HUES48 (cell line): Measurements from ENCODE around the gene ADGRV1.

Experiments
- H3K27ac ChIP-seq: one replicate; pipeline ENCODE4 v1.7.0; 2013; ENCODE audit warnings: low read depth, low read length, inconsistent platforms
- H3K27me3 ChIP-seq: 2 replicates; pipeline ENCODE4 v1.6.1; 2013; ENCODE audit warnings: mild to moderate bottlenecking, low read length; ENCODE audit not compliant: control insufficient read depth, insufficient read depth
- H3K36me3 ChIP-seq: 2 replicates; pipeline ENCODE4 v1.6.1; 2013; ENCODE audit warnings: low read length; ENCODE audit not compliant: control insufficient read depth, insufficient read depth
- H3K4me1 ChIP-seq: 2 replicates; pipeline ENCODE4 v1.6.1; 2013; ENCODE audit warnings: mild to moderate bottlenecking, low read length; ENCODE audit not compliant: control insufficient read depth, insufficient read depth
- H3K4me3 ChIP-seq: 2 replicates; pipeline ENCODE4 v1.5.1; 2013; ENCODE audit warnings: mild to moderate bottlenecking, low read depth, low read length
- H3K9ac ChIP-seq: 2 replicates; pipeline ENCODE4 v1.6.1; 2013; ENCODE audit warnings: mild to moderate bottlenecking, low read depth, low read length, moderate library complexity
- H3K9me3 ChIP-seq: 2 replicates; pipeline ENCODE4 v1.6.1; 2013; ENCODE audit warnings: low read length; ENCODE audit not compliant: control insufficient read depth, insufficient read depth

ADGRV1 gene

GRCh38 chr5:91106842-91107511 lies 548.4 kb downstream of the ADGRV1 start:
- no peak overlapping the region for H3K9ac ChIP-seq
- H3K36me3 ChIP-seq: peaks cover 33% of the 10 kb centered on the region
- H3K9me3 ChIP-seq: 0 out of 2 replicates have a peak, but pooled peaks cover 2% of the 10 kb centered on the region
- H3K27ac ChIP-seq: no peak overlapping the region
- no peaks in the 10 kb centered on the region for H3K27me3 ChIP-seq
- H3K4me1 ChIP-seq: peaks cover 15% of the 10 kb centered on the region
- no peak overlapping the region for H3K4me3 ChIP-seq

DNA sequence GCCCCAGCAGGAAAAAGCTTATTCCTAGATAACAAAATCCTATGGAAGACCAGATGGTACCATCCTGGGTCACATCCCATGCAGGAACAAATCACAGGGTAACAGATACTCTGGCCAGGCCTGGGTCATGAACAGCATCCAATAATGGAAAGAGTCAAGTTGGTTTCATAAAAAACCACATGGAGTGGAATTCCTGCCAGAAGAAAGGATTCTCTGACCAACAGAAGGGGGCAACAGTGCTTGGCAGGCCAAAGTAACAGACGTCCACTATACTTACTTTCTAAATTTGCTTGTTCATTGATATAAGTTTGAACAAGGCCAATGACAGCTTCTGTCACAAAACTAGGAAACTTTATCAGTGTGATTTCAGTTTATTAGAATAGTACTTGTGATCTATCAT lies 551.0 kb downstream of the ADGRV1 start:
- Histone ChIP-seq H3K4me3 (no peak overlapping the region), H3K27me3 (no peaks in the 10 kb centered on the region), H3K9me3 (0 out of 2 replicates have a peak, but pooled peaks cover 2% of the 10 kb centered on the region), H3K36me3 (peaks cover 8% of the 10 kb centered on the region), H3K9ac (no peak overlapping the region), H3K27ac (no peak overlapping the region), H3K4me1 (peaks cover 11% of the 10 kb centered on the region)

GRCh38 chr5:91110686-91111085 lies 552.1 kb downstream of the ADGRV1 start:
- Histone ChIP-seq H3K9ac (no peak overlapping the region), H3K27me3 (no peaks in the 10 kb centered on the region), H3K9me3 (0 out of 2 replicates have a peak, but pooled peaks cover 2% of the 10 kb centered on the region), H3K4me1 (peaks cover 11% of the 10 kb centered on the region), H3K36me3 (no peaks in the 10 kb centered on the region), H3K27ac (no peak overlapping the region), H3K4me3 (no peak overlapping the region)

GRCh38 chr5:91111473-91112238 lies 553.1 kb downstream of the ADGRV1 start:
- no peak overlapping the region for H3K27ac ChIP-seq
- H3K4me3 ChIP-seq: no peak overlapping the region

GRCh38 chr5:91114658-91115057 lies 556.1 kb downstream of the ADGRV1 start:
- Histone ChIP-seq H3K27ac (no peak overlapping the region), H3K27me3 (no peaks in the 10 kb centered on the region), H3K4me1 (no peaks in the 10 kb centered on the region), H3K36me3 (no peaks in the 10 kb centered on the region), H3K4me3 (no peak overlapping the region), H3K9me3 (no peaks in the 10 kb centered on the region), H3K9ac (no peak overlapping the region)

More at GRCh38 chr5:91111473-91112238, 553.1 kb downstream of the ADGRV1 start:
- Histone ChIP-seq H3K36me3 (no peaks in the 10 kb centered on the region), H3K9ac (no peak overlapping the region), H3K9me3 (no peaks in the 10 kb centered on the region), H3K4me1 (peaks cover 9% of the 10 kb centered on the region), H3K27me3 (no peaks in the 10 kb centered on the region)

GRCh38 chr5:91118354-91118753 lies 559.8 kb downstream of the ADGRV1 start:
- Histone ChIP-seq H3K4me1 (peaks cover 5% of the 10 kb centered on the region; the same call in 1 of the 2 replicates), H3K36me3 (no peaks in the 10 kb centered on the region), H3K9ac (no peak overlapping the region), H3K4me3 (no peak overlapping the region), H3K27me3 (no peaks in the 10 kb centered on the region), H3K27ac (no peak overlapping the region), H3K9me3 (no peaks in the 10 kb centered on the region)

- no peak overlapping the region for H3K4me3 ChIP-seq
- H3K27me3 ChIP-seq: no peaks in the 10 kb centered on the region
- H3K27ac ChIP-seq: no peak overlapping the region
- no peak overlapping the region for H3K9ac ChIP-seq
- H3K36me3 ChIP-seq: no peaks in the 10 kb centered on the region
- no peaks in the 10 kb centered on the region for H3K9me3 ChIP-seq
- H3K4me1 ChIP-seq: peaks cover 5% of the 10 kb centered on the region; the same call in 1 of the 2 replicates
These were observed 560.2 kb downstream of the ADGRV1 start for GRCh38 chr5:91118796-91119195.

DNA sequence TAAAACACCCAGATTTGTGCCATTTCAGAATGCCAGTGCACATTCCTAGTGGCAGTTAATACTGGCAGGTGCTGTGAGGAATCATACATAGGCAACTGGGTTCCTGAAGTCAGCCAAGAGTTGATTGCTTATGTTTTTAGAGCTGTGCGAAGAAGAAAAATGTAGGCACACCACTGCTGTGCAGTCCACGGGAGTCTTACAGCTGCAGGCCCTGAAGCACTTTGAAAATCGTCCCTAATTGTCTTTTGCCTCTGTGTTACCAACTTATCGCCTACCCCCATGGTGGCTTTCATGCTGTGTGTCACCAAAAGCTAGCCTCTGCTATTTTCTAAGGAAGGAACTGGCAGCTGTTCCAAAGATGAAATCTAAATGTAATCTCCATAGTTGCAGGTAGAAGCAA lies 560.6 kb downstream of the ADGRV1 start:
- Histone ChIP-seq H3K4me3 (no peak overlapping the region), H3K9ac (no peak overlapping the region), H3K27ac (no peak overlapping the region), H3K4me1 (peaks cover 5% of the 10 kb centered on the region; the same call in 1 of the 2 replicates), H3K36me3 (no peaks in the 10 kb centered on the region), H3K27me3 (no peaks in the 10 kb centered on the region), H3K9me3 (no peaks in the 10 kb centered on the region)

GRCh38 chr5:91119981-91120850 lies 561.6 kb downstream of the ADGRV1 start:
- Histone ChIP-seq H3K27ac (no peak overlapping the region), H3K9me3 (no peaks in the 10 kb centered on the region), H3K9ac (no peak overlapping the region), H3K4me3 (no peak overlapping the region), H3K27me3 (no peaks in the 10 kb centered on the region), H3K36me3 (no peaks in the 10 kb centered on the region), H3K4me1 (peaks cover 5% of the 10 kb centered on the region; the same call in 1 of the 2 replicates)

GRCh38 chr5:91121347-91121993 lies 562.9 kb downstream of the ADGRV1 start:
- no peak overlapping the region for H3K27ac ChIP-seq
- H3K4me3 ChIP-seq: no peak overlapping the region
- no peaks in the 10 kb centered on the region for H3K9me3 ChIP-seq
- H3K4me1 ChIP-seq: peaks cover 5% of the 10 kb centered on the region; the same call in 1 of the 2 replicates
- no peaks in the 10 kb centered on the region for H3K27me3 ChIP-seq
- no peak overlapping the region for H3K9ac ChIP-seq
- no peaks in the 10 kb centered on the region for H3K36me3 ChIP-seq
